ENCODE data around the gene HID1.
"Not testable (repeated sequence)": the region's sequence is repeated elsewhere in the genome, so short reads cannot be mapped to it uniquely, and the experiment has no call there.

Gene HID1

GRCh38 chr17:74998783-74999182 lies 26.2 kb upstream of the HID1 start:
- no peak for DNase-seq (ENCODE audit: low read depth)

- DNase-seq (ENCODE audit: low read depth): no peak
These were observed 23.3 kb upstream of the HID1 start for GRCh38 chr17:74995847-74996246.

GRCh38 chr17:74994440-74994839 lies 21.9 kb upstream of the HID1 start:
- no peak for DNase-seq (ENCODE audit: low read depth)

GRCh38 chr17:74992223-74992622 lies 19.7 kb upstream of the HID1 start:
- no peak for DNase-seq (ENCODE audit: low read depth)

GRCh38 chr17:74990581-74991105 lies 18.1 kb upstream of the HID1 start:
- no peak for DNase-seq (ENCODE audit: low read depth)

- DNase-seq (ENCODE audit: low read depth): no peak
These were observed 15.6 kb upstream of the HID1 start for GRCh38 chr17:74987909-74988711.

GRCh38 chr17:74987418-74987908 lies 14.9 kb upstream of the HID1 start, which contains the start of gene CDR2L:
Gene CDR2L, plus strand, starts transcription at chr17:74987632. Its CDS starts 412 bp downstream, at chr17:74988044.
- DNase-seq (ENCODE audit: low read depth): peak; percentile 90

- DNase-seq (ENCODE audit: low read depth): no peak
These were observed 13.6 kb upstream of the HID1 start for GRCh38 chr17:74986206-74986576.

- not testable (repeated sequence) for DNase-seq (ENCODE audit: low read depth)
These were observed 10.2 kb upstream of the HID1 start for GRCh38 chr17:74982663-74983313.

GRCh38 chr17:74981979-74982662 lies 9.6 kb upstream of the HID1 start:
- DNase-seq (ENCODE audit: low read depth): peak; percentile 71

GRCh38 chr17:74981318-74981978 lies 8.9 kb upstream of the HID1 start:
- no peak for DNase-seq (ENCODE audit: low read depth)

GRCh38 chr17:74979408-74980146 lies 7.0 kb upstream of the HID1 start:
- no peak for DNase-seq (ENCODE audit: low read depth)

GRCh38 chr17:74978240-74978639 lies 5.7 kb upstream of the HID1 start:
- no peak for DNase-seq (ENCODE audit: low read depth)

GRCh38 chr17:74977802-74978201 lies 5.2 kb upstream of the HID1 start:
- no peak for DNase-seq (ENCODE audit: low read depth)

GRCh38 chr17:74975943-74976342 lies 3.4 kb upstream of the HID1 start:
- DNase-seq (ENCODE audit: low read depth): no peak

GRCh38 chr17:74972973-74973328 lies 392 bp upstream of the HID1 start:
- no peak for DNase-seq (ENCODE audit: low read depth)

GRCh38 chr17:74971842-74972106 lies 785 bp downstream of the HID1 start:
- DNase-seq (ENCODE audit: low read depth): no peak

GRCh38 chr17:74971069-74971841 lies 1.3 kb downstream of the HID1 start:
- no peak for DNase-seq (ENCODE audit: low read depth)

- DNase-seq (ENCODE audit: low read depth): no peak
These were observed 2.2 kb downstream of the HID1 start for GRCh38 chr17:74970395-74970794.

- not testable (repeated sequence) for DNase-seq (ENCODE audit: low read depth)
These were observed 3.1 kb downstream of the HID1 start for GRCh38 chr17:74969501-74969900.

GRCh38 chr17:74968361-74968780 lies 4.2 kb downstream of the HID1 start:
- no peak for DNase-seq (ENCODE audit: low read depth)

All from activated T-cell treated with anti-CD3 and anti-CD28 coated beads for 48 hours (primary cell).